GM19351 (cell line): ENCODE results near the gene CENPP.
A peak's percentile ranks its signal among the peaks of the same experiment; 100 is the strongest.

ENCODE experiments used
- ATAC-seq: cut with Tn5 transposase; IDR thresholded peaks from one replicate; pipeline ENCODE4 v1.9.1; 2021; ENCODE audit warnings: mild to moderate bottlenecking, moderate library complexity; ENCODE audit not compliant: unreplicated experiment

The CENPP gene

GRCh38 chr9:92633614-92634278, 308.0 kb downstream of the CENPP start:
- no peak for ATAC-seq

- peak; percentile 71 for ATAC-seq
These were observed 309.2 kb downstream of the CENPP start for GRCh38 chr9:92634712-92635605.

DNA sequence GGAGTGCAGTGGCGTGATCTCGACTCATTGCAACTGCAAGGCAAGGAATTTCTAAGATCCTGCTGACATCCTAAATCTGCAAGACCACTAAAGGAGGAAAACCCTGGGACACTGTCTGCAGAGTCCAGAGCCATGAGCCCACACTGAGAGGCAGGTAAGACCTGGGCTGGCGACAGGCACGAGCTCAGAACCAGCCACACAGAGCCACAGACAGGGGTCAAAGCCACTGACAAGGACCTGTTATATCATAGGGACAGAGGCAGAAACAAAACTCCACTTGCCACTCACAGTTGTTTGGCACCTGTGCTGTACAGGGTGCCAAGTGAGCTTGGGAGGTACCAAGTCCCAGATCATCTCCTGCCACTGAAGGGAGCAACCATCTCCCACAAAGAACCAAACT, 310.0 kb downstream of the CENPP start:
- no peak for ATAC-seq

DNA sequence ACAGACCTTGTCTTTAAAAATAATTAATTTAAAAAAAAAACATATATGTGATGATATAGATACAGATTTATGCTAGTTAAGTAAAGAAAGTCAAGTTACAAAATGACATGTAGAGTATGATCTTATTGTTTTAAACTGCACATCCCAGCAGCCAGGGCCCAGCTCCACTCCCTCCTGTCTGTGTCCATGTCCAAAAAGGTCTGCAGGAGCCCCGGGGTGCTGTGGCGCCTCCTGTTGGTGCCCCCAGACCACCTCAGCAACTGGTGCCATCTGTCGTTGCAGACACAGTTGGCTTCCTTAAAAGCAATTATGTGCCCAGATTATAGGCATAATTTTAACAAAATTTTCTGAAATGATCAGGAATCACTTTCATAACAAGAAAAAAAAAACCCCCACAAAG, 310.9 kb downstream of the CENPP start:
- no peak for ATAC-seq

DNA sequence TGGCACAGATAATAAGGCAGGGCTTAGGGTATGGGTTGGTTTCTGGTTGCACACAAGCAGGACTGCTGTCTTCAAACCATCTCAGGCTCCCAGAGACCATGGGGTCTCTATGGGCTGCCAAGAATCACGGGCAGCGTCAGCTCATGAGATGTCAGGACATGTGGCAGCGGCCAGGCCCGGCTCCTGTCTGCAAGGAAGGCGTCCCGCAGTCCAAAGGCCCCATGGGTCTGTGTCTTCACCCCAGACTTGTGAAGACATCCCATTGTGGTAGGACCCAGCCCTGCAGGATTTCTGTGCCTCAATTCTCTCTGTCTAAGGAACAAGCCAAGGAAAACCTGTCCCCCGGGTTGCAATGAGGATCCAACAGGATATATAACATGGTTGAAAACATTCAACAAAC, 311.6 kb downstream of the CENPP start:
- no peak for ATAC-seq

- no peak for ATAC-seq
These were observed 312.3 kb downstream of the CENPP start for GRCh38 chr9:92637886-92638620.

- ATAC-seq = no peak
These were observed 312.9 kb downstream of the CENPP start for GRCh38 chr9:92638621-92639101.

- ATAC-seq = no peak
These were observed 313.4 kb downstream of the CENPP start for GRCh38 chr9:92639124-92639523.

GRCh38 chr9:92639791-92640271, 314.1 kb downstream of the CENPP start:
- no peak for ATAC-seq

- no peak for ATAC-seq
These were observed 314.8 kb downstream of the CENPP start for GRCh38 chr9:92640398-92641091.

- no peak for ATAC-seq
These were observed 315.5 kb downstream of the CENPP start for GRCh38 chr9:92641092-92641809.

DNA sequence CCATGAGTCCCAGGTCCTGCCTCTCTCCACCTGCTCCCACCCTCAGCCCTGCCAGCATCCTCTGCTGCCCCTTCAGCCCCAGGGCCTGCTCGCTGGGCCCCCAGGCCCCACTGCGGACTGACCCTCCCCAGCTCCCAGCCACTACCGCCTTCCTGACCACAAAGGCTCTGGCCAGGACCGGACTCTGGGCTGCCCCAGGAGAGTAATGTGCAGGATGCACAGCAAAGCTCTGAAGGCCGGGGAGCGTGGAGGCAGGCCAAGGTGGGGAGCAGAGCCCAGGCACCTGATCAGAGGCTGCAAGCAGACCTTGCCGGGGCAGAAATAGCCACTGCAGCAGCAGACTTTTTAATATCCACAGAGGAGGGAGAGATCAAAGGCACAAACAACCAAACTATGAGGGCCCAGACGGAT, 316.3 kb downstream of the CENPP start:
- ATAC-seq = no peak

GRCh38 chr9:92642564-92642963, 316.8 kb downstream of the CENPP start:
- ATAC-seq = no peak

GRCh38 chr9:92644278-92644677, 318.5 kb downstream of the CENPP start:
- no peak for ATAC-seq

DNA sequence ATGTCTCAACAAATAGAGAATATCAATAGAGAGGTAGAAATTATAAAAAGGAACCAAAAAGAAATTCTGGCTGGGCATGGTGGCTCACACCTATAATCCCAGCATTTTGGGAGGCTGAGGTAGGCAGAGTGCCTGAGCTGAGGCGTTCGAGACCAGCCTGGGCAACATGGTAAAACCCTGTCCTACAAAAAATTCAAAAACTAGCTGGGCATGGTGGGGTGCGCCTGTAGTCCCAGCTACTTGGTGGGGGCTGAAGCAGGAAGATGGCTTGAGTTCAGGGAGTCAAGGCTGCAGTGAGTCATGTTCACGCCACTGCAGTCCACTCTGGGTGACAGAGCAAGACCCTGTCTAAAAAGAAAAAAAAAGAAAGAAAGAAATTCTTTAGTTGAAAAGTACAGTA, 319.3 kb downstream of the CENPP start:
- ATAC-seq = no peak

GRCh38 chr9:92647671-92648473, 322.1 kb downstream of the CENPP start:
- no peak for ATAC-seq

- no peak for ATAC-seq
These were observed 322.8 kb downstream of the CENPP start for GRCh38 chr9:92648474-92648971.

- ATAC-seq = no peak
These were observed 323.3 kb downstream of the CENPP start for GRCh38 chr9:92649007-92649406.

- no peak for ATAC-seq
These were observed 324.5 kb downstream of the CENPP start for GRCh38 chr9:92650296-92650695.
